ENCODE results near the gene PADI4.

The PADI4 gene

GRCh38 chr1:17392199-17392740, 84.3 kb downstream of the PADI4 start:
- Histone ChIP-seq H3K4me3 (ENCODE audit: low read depth in 1 of 2, low read length in 1 of 2) (no peak overlapping the region), H3K9me3 (no peaks in the 10 kb centered on the region), H3K36me3 (no peaks in the 10 kb centered on the region), H3K27ac (no peak overlapping the region), H3K27me3 (peaks cover 8% of the 10 kb centered on the region), H3K4me1 (ENCODE audit: control insufficient read depth in 1 of 2, insufficient read depth in 1 of 2, low read depth in 1 of 2, low read length in 1 of 2) (no peaks in the 10 kb centered on the region)
- TF ChIP-seq CTCF (IDR thresholded peaks at IDR 0.05), result no peak

GRCh38 chr1:17393230-17393629, 85.2 kb downstream of the PADI4 start:
- no peak for TF ChIP-seq CTCF (IDR thresholded peaks at IDR 0.05)
- H3K27ac ChIP-seq, result no peak overlapping the region
- peaks cover 8% of the 10 kb centered on the region for H3K27me3 ChIP-seq
- H3K36me3 ChIP-seq, result no peaks in the 10 kb centered on the region
- peaks cover 4% of the 10 kb centered on the region in 2 experiments for H3K4me1 ChIP-seq (ENCODE audit: control insufficient read depth in 1 of 2, insufficient read depth in 1 of 2, low read depth in 1 of 2, low read length in 1 of 2)
- H3K4me3 ChIP-seq (ENCODE audit: low read depth in 1 of 2, low read length in 1 of 2), result no peak overlapping the region
- no peaks in the 10 kb centered on the region for H3K9me3 ChIP-seq

- Histone ChIP-seq H3K27ac (peak overlapping the region; percentile 55), H3K4me1 (ENCODE audit: control insufficient read depth in 1 of 2, insufficient read depth in 1 of 2, low read depth in 1 of 2, low read length in 1 of 2) (peaks cover 12 to 13% of the 10 kb centered on the region in 2 experiments), H3K27me3 (no peaks in the 10 kb centered on the region), H3K9me3 (no peaks in the 10 kb centered on the region), H3K36me3 (no peaks in the 10 kb centered on the region), H3K4me3 (ENCODE audit: low read depth in 1 of 2, low read length in 1 of 2) (no peak overlapping the region)
- no peak for TF ChIP-seq CTCF (IDR thresholded peaks at IDR 0.05)
These were observed 90.1 kb downstream of the PADI4 start for GRCh38 chr1:17397910-17398695.

GRCh38 chr1:17400725-17401341, 92.8 kb downstream of the PADI4 start:
- no peak overlapping the region for H3K4me3 ChIP-seq (ENCODE audit: low read depth in 1 of 2, low read length in 1 of 2)
- H3K4me1 ChIP-seq (ENCODE audit: control insufficient read depth in 1 of 2, insufficient read depth in 1 of 2, low read depth in 1 of 2, low read length in 1 of 2), result peaks cover 13% of the 10 kb centered on the region in 2 experiments
- no peak overlapping the region for H3K27ac ChIP-seq
- no peak for TF ChIP-seq CTCF (IDR thresholded peaks at IDR 0.05)
- no peaks in the 10 kb centered on the region for H3K27me3 ChIP-seq
- H3K9me3 ChIP-seq, result no peaks in the 10 kb centered on the region
- no peaks in the 10 kb centered on the region for H3K36me3 ChIP-seq

- TF ChIP-seq CTCF (IDR thresholded peaks at IDR 0.05), result no peak
- H3K27me3 ChIP-seq, result no peaks in the 10 kb centered on the region
- no peaks in the 10 kb centered on the region for H3K36me3 ChIP-seq
- no peak overlapping the region for H3K4me3 ChIP-seq (ENCODE audit: low read depth in 1 of 2, low read length in 1 of 2)
- H3K27ac ChIP-seq, result no peak overlapping the region
- H3K4me1 ChIP-seq (ENCODE audit: control insufficient read depth in 1 of 2, insufficient read depth in 1 of 2, low read depth in 1 of 2, low read length in 1 of 2), result peaks cover 13 to 18% of the 10 kb centered on the region in 2 experiments
- H3K9me3 ChIP-seq, result no peaks in the 10 kb centered on the region
These were observed 93.8 kb downstream of the PADI4 start for GRCh38 chr1:17401841-17402240.
